Activated CD4-positive, alpha-beta T cell treated with anti-CD3 and anti-CD28 coated beads, Interleukin-10, Interleukin-2, amounts not matched to agents 100 ng/mL and 50 ng/mL, durations not matched to agents 16 hours and 8 hours (primary cell): ENCODE results near the gene SOX9.

Experiments used
- DNase-seq: peaks from one replicate; pipeline ENCODE4 v3.0.0-alpha.2; 2020

The SOX9 gene

DNA sequence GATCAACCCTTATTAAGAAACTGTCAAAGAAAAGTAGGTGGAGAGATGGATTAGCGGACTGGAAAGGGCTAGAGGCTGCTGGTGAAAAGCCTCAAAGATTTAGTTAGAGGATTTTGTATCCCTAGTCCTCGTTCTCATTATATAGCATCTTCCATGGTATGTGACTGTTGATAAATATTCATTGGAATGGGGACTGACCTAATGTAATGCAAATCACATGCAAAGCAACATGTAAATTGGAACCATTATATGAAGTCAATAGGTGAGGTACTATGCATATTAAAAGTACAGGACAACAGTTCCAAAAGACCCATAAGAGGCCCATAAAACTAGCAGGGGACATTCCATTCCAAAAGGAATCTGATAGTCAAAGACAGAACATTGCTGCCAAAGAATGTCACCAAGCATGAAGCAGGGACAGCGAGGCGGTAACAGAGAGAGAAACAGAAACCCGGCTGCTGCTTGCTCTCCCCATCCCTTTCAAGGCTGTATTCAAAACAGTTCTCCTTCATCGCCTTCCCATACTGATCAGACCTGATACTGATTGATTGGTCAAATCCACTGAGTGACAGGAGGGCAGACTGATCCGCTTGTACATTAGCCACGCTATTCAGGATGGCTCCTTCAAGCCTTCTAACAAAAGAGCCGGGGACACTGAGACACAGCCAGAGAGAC, 44.5 kb downstream of the SOX9 start:
- no peak for DNase-seq

DNA sequence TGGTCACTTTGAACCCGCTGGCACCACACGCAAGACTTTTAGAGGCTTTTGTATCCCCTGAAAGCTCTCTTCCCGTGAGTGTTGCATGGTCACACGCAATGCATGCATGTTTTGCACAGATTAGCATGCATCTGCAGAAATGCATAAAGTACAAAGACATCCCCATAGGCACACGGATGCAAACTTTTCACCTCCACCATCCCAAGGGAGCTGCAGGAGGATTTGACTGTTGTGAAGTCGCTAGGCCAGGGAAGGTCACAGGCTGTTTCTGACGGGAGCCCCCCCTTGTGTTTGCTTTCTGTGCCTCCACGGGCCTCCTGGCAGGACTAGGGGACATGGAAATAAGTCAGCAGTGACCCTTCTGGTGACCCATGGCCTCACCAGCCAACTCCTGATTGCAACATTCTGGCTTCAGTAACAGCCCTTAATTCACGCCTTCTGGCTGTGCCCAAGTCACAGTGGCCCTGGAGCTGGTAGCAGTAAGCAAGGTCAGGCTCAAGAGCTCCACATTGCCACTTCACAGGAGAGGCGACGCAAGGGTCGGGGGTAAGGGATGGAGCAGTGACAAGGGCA, 45.1 kb downstream of the SOX9 start:
- DNase-seq: no peak

DNA sequence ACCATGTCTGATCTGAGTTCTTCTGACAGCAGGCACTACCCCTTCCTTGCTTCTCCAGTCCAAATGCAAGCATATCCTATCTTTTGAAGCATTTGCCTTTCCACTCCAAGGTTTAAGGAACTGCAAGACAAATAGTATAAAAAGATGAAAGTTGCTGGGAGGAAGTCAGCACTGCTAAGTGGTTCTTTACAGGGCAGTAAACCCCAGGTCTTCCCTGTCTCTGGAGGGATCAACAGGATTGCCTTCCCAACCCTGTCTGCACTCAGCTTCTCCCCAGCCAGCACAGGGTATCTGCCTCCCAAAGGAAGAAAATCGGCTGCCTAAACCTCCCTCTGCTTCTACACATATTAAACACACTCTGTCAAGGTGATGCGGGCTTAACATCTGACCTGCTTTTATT, 46.8 kb downstream of the SOX9 start:
- DNase-seq: no peak

DNA sequence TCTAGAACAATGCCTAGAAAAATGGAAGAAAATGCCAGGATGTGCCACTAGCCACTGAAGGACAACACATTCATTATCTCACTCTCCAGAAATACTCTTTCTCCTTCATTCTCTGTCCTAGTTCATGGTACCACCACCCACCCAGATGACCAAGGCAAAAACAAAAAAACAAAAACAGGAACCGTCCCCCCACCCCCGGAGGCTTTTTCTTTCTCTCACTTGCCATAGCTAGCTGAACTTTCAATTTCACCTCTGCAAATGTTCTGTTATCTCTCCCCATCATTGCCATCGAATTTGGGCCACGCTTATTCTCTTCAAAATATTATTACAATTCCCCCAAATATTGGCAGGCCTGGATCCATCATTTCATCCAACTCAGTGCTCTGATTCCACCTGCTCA, 49.0 kb downstream of the SOX9 start:
- DNase-seq: no peak

DNA sequence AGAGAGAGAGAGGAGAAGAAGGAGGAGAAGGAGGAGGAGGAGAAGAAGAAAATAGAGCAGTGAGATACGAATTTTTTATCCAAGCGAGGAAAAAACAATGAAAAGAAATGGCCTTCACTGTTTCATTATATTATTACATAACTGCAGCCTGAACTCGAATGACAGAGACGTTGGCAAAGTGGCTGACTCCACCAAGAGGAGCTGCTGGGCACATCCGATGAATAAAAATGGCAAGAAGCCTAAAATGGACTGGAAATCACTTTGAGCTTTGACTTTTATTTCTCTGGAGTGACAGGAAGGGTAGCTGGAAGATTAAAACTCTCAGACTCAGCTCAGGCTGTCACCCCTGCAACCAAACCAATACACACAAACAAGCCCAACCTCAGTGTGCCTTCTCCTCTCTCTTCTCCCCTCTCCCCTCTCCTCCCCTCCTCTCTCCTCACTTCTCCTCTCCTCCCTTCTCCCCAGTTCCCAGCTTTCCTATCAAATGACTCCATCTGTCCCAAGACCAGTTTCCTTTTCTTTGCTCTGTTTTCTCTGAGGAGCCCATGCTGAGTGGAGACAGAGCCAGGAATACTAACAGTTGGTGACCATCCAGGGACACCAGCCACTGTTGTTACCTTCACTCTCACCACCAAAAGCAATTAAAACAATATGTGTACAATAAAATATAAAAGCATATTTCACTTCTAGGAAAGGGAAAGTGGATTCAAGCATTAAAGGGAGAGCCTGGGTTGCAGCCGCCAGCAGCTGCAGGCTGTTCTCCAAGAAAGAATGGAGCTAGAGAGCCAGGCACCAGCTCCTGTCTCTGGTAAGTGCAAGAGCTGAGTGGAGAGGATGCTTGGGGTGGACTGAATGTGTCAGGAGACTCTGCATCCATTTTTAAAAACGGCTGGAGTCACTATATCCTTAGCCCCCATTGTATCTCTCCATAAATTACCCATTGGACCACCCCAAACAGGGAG, 51.2 kb downstream of the SOX9 start:
- no peak for DNase-seq

DNA sequence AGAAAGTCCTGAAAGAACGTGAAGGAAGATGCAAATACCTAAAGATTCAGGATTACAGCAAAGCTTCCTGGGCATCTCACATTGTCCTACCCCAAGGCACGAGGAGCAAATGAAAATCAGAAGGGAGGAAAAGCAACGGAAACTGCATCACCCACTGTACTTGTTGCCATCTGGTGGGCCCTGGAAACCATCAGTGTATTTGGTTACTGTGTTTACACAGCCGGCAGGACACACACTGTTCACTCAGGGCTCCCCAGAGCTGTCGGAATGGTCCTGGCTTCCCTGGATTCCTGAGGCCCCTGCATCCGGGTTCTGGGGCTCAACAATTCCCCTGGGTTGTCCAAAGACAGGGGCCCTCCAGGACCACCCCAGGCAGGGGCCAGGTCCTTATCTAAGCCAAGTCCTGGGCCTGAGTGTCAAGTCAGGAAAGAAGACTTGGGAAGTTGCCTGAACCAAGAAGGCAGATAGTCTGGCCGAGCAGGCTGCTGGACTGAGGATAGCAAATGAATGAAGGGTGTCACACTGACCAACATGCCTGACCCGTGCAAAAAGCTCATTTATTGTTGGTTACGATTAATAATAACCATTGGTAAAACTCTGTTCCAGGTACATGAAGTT, 52.8 kb downstream of the SOX9 start:
- DNase-seq: no peak

DNA sequence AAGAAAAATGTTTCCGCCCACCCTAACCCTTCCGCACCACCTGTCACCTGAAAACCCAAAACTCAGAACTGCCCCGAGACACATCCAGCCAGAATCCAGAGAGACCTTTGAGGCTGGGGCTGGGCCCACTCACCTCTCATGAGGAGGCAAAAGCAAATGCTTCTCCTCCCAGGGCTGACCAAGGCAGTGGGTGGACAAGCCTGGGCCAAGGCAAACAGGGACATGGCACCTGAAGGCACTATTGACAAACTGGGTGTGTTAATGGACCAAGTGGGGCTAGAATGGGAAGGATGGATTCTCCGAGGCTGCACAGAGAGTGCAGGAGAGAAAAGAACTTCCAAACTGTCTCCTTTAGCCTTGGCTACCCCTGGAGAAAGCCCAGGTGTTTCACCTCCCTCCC, 54.4 kb downstream of the SOX9 start:
- DNase-seq: no peak
